ENCODE data around the gene MTMR6.
A peak's percentile ranks its signal among the peaks of the same experiment; 100 is the strongest.

Gene MTMR6

DNA sequence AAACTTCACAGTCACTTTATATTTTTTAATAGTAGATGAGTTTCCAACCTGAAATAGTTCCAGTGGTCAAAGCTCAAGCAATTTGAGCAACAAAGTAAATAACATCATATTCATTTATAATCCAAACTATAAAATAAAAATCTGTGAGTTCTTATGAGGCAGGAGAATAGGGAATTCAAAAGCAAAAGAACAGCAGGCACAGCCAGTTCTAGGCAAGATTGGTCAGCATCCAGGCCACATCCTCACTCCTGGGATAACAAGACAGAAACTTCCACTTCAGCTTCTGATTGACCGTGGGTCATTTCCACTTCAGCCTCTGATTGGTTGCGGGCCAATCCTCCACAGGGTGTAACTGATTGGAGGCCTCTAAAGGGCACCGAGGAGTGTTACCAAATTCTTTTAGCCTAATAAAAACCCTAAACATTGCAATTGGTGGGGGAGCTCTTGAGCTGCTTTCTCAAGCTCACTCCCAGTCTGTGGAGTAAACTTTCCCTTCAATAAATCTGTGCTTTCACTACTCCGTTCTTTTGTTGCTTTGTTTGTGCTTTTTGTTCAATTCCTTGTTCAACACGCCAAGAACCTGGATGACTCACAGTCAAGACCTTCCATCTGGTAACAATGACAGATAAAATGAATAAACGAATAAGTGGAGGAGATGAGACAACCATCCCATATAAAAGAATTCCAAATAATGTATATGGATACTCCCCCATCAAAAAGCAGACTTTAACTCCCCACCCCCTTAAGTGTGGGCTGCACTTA lies 72.6 kb downstream of the MTMR6 start:
- no peak overlapping the region for H3K4me3 ChIP-seq (replicated peaks in 1 of 2; ENCODE audit: low read depth in 2 of 2, low read length in 2 of 2)
- peak; percentile 22 to 50 for DNase-seq (ENCODE audit: low read depth in 2 of 2)
- peak; percentile 9 for TF ChIP-seq CTCF (IDR thresholded peaks at IDR 0.05; ENCODE audit: low read depth, low read length)

DNA sequence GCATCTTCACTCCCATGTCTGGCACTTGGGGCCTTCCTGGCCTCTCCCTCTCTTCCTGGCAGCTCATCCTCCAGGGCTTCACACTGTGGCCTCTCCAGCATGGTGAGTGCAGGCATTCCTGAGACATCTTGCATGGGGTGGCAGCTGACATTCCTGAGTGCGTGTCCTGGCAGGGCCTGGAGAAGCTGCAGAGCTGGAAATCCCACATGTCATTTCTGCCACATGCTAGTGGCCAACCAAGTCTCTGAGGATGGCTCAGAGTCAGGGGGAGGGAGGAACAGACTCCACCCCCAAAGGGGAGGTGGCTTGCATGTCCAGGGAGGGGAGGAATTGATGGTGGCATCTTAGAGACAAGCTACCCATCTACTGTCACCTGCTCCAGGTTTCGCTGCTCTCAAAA lies 73.6 kb downstream of the MTMR6 start:
- no peak for DNase-seq (ENCODE audit: low read depth in 2 of 2)
- no peak overlapping the region for H3K4me3 ChIP-seq (replicated peaks in 1 of 2; ENCODE audit: low read depth in 2 of 2, low read length in 2 of 2)
- no peak for TF ChIP-seq CTCF (IDR thresholded peaks at IDR 0.05; ENCODE audit: low read depth, low read length)

DNA sequence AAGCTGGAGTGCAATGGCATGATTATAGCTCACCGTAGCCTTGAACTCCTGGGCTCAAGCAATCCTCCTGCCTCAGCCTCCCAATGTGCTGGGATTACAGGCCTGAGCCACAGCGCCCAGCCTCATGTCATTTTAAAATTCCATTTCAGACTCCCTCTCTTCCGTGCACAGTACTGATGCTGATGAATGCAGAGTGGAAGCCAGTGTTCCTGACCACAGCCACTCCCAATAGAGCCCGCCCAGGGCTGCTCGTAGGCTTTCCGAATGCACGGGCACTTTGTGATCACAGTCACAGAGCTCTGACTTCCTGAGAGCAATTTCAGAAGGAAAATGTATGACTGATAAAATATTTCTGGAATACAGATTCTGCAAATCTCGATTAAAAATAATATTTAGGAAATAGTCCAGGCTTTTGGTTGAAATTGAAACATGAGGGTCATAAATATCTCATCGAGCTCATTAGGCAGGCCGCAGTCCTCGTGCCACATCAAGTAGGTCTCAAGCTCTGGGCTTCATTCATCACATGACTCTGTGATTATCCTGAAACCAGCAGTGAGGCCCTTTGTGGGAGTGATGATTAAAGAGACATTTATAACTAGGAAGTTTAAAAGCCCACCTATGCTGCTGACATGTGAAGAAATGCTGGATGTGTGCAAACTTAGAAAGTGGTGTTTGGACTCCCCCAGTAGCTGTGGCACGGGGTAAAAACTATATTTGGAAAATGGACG lies 76.3 kb downstream of the MTMR6 start:
- TF ChIP-seq CTCF (IDR thresholded peaks at IDR 0.05; ENCODE audit: low read depth, low read length): no peak
- DNase-seq (ENCODE audit: low read depth in 2 of 2): no peak
- H3K4me3 ChIP-seq (replicated peaks in 1 of 2; ENCODE audit: low read depth in 2 of 2, low read length in 2 of 2): no peak overlapping the region

- DNase-seq (ENCODE audit: low read depth in 2 of 2): no peak
- no peak overlapping the region for H3K4me3 ChIP-seq (replicated peaks in 1 of 2; ENCODE audit: low read depth in 2 of 2, low read length in 2 of 2)
- no peak for TF ChIP-seq CTCF (IDR thresholded peaks at IDR 0.05; ENCODE audit: low read depth, low read length)
Measured at GRCh38 chr13:25207291-25207810, 79.9 kb downstream of the MTMR6 start.

- DNase-seq (ENCODE audit: low read depth in 2 of 2): no peak
- no peak overlapping the region for H3K4me3 ChIP-seq (replicated peaks in 1 of 2; ENCODE audit: low read depth in 2 of 2, low read length in 2 of 2)
- TF ChIP-seq CTCF (IDR thresholded peaks at IDR 0.05; ENCODE audit: low read depth, low read length): no peak
Measured at GRCh38 chr13:25204863-25205262, 82.4 kb downstream of the MTMR6 start.

DNA sequence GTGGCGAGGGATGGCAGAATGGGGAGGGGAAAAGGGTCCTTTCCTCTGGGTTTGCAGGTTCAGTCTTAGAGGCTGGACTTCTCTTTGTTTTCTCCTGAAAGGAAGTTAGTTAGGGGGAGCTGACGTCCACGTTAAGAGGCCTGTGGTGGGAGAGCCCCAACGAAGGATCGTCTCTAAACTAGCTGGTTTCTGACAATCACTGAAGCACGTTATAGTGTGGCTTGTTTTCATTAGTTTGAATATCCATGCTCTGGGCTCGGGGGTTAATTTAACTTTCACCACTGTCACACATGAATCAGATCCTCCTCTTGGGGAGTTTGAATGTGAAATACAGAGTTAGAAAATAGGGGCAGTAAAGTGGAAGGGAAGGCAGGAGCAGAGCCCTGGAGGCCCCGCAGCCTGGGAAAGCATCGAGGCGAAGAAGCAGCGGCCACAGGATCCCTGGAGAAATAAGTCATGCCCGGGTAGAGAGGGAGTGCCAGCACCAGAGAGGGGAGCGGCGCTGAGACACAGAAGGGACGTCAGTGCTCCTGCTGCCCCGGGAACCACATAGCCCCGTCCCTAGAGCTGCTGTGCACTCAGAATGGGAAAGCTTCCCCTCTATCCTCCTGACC lies 84.1 kb downstream of the MTMR6 start:
- TF ChIP-seq CTCF (IDR thresholded peaks at IDR 0.05; ENCODE audit: low read depth, low read length): no peak
- no peak overlapping the region for H3K4me3 ChIP-seq (replicated peaks in 1 of 2; ENCODE audit: low read depth in 2 of 2, low read length in 2 of 2)
- no peak for DNase-seq (ENCODE audit: low read depth in 2 of 2)
